MM.1S (cell line): ENCODE data around the gene RBMS3.

ENCODE experiments used
- DNase-seq: peaks from one replicate; pipeline ENCODE4 v3.0.0-alpha.2; 2015
- H2AFZ ChIP-seq: fragments of 300-600 bp; sonication (generic); 2 replicates; pipeline ENCODE4 v1.6.0; 2016; ENCODE audit warnings: antibody characterized with exemption, low read length
- H3F3A ChIP-seq: fragments of 300-600 bp; sonication (generic); 2 replicates; pipeline ENCODE4 v1.6.1; 2016; ENCODE audit warnings: mild to moderate bottlenecking, antibody characterized with exemption, low read length, moderate library complexity, mixed read lengths; ENCODE audit not compliant: insufficient read depth
- H3K27ac ChIP-seq: fragments of 300-600 bp; sonication (generic); 2 replicates; pipeline ENCODE4 v1.5.1; 2016; ENCODE audit warnings: mild to moderate bottlenecking, low read length
- H3K27me3 ChIP-seq: fragments of 300-600 bp; sonication (generic); replicated peaks from 2 replicates; pipeline ENCODE4 v1.6.0; 2016; ENCODE audit warnings: low read length; ENCODE audit not compliant: insufficient read depth
- H3K36me3 ChIP-seq: fragments of 300-600 bp; sonication (generic); replicated peaks from 2 replicates; pipeline ENCODE4 v1.6.1; 2016; ENCODE audit warnings: mild to moderate bottlenecking, low read length, mixed read lengths; ENCODE audit not compliant: insufficient read depth
- H3K4me1 ChIP-seq: fragments of 300-600 bp; sonication (generic); 2 replicates; pipeline ENCODE4 v1.6.1; 2016; ENCODE audit warnings: low read length, mixed read lengths
- H3K4me2 ChIP-seq: fragments of 300-600 bp; sonication (generic); 2 replicates; pipeline ENCODE4 v1.6.0; 2016; ENCODE audit warnings: low read depth, low read length
- H3K4me3 ChIP-seq: fragments of 300-600 bp; sonication (generic); 2 replicates; pipeline ENCODE4 v1.5.1; 2016; ENCODE audit warnings: low read length, mixed read lengths
- H3K79me2 ChIP-seq: fragments of 300-600 bp; sonication (generic); 2 replicates; pipeline ENCODE4 v1.6.1; 2016; ENCODE audit warnings: mixed run types, low read length, mixed read lengths
- H3K9ac ChIP-seq: fragments of 300-600 bp; sonication (generic); 2 replicates; pipeline ENCODE4 v1.6.1; 2016; ENCODE audit warnings: low read length, mixed read lengths
- H3K9me2 ChIP-seq: fragments of 300-600 bp; sonication (generic); replicated peaks from 2 replicates; pipeline ENCODE4 v1.6.1; 2016; ENCODE audit warnings: mild to moderate bottlenecking, low read length, mixed read lengths; ENCODE audit not compliant: insufficient read depth
- H3K9me3 ChIP-seq: fragments of 300-600 bp; sonication (generic); replicated peaks from 2 replicates; pipeline ENCODE4 v1.6.1; 2016; ENCODE audit warnings: mild to moderate bottlenecking, low read length, mixed read lengths; ENCODE audit not compliant: insufficient read depth
- H4K20me1 ChIP-seq: fragments of 300-600 bp; sonication (generic); 2 replicates; pipeline ENCODE4 v1.6.1; 2016; ENCODE audit warnings: mild to moderate bottlenecking, low read length, moderate library complexity, mixed read lengths; ENCODE audit not compliant: insufficient read depth
- EZH2 ChIP-seq: fragments of 300-600 bp; sonication (generic); optimal IDR thresholded peaks from 2 replicates; pipeline ENCODE3; 2017; ENCODE audit warnings: low read depth, mild to moderate bottlenecking, antibody characterized with exemption, low read length, mixed read lengths
- EZH2phosphoT487 ChIP-seq: fragments of 300-600 bp; sonication (generic); IDR thresholded peaks from 2 replicates; pipeline ENCODE4 v1.6.1; 2018; ENCODE audit warnings: antibody characterized with exemption, low read length
- TF ChIP-seq, protein P1 (sequence below): fragments of 300-600 bp; sonication (generic); IDR thresholded peaks from 2 replicates; pipeline ENCODE4 v1.5.1; 2016; ENCODE audit warnings: antibody characterized with exemption, low read length, mixed read lengths

The RBMS3 gene

DNA sequence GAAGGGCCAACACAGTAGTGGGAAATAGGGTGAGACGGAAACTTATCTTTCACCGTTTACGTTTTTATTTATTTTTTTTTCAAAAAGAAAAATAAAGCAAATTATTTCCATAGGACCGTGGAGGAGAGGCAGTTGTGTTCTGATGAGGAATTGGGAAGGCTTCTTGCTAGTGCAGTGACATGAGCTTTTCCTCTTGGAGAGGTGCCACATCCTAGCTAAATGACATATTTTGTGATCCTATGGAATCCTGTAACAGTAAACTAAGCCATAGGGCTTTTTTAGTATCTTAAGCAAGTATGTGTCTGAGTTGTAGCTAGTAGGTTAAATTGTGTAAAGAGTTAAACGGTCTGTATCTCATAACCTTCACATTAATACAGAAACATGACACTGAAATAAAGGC, 609.9 kb downstream of the RBMS3 start:
- H3K27ac ChIP-seq = no peak overlapping the region

DNA sequence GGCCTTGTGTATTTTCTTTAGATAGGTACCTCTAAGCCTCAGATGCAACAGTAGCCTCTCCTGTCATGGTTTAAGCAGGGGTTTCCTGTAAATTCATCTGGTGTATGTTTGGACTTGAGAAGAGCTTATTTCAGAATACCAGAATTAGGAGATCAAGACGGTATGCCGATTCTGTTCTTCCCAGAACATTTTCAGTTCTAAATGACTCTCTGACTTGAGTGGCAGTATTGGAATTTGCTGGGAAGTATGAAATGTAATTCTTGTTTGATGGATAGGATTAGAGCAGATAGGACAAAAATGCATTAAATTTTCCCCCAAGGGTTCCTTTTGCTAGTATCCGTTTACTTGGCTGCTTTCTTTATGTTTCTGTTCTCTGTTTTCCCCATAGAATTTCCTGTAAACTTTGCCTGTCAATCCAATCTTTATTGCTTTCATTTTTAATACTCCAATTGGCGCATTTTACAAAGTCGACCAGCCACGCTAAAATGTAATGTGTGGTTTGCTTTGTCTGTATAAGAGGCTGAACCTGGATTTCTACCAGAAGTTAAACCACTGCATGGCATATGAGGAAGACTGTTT, 612.2 kb downstream of the RBMS3 start:
- no peak for TF ChIP-seq EZH2phosphoT487
- TF ChIP-seq, protein P1, sequence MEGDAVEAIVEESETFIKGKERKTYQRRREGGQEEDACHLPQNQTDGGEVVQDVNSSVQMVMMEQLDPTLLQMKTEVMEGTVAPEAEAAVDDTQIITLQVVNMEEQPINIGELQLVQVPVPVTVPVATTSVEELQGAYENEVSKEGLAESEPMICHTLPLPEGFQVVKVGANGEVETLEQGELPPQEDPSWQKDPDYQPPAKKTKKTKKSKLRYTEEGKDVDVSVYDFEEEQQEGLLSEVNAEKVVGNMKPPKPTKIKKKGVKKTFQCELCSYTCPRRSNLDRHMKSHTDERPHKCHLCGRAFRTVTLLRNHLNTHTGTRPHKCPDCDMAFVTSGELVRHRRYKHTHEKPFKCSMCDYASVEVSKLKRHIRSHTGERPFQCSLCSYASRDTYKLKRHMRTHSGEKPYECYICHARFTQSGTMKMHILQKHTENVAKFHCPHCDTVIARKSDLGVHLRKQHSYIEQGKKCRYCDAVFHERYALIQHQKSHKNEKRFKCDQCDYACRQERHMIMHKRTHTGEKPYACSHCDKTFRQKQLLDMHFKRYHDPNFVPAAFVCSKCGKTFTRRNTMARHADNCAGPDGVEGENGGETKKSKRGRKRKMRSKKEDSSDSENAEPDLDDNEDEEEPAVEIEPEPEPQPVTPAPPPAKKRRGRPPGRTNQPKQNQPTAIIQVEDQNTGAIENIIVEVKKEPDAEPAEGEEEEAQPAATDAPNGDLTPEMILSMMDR = no peak
- no peak for TF ChIP-seq EZH2

More for the DNA sequence above, 609.9 kb downstream of the RBMS3 start:
- no peak overlapping the region for H3K4me3 ChIP-seq
- H3K79me2 ChIP-seq = no peaks in the 10 kb centered on the region
- no peaks in the 10 kb centered on the region for H3K9me2 ChIP-seq
- no peak overlapping the region for H3K9ac ChIP-seq
- H3K27me3 ChIP-seq = no peaks in the 10 kb centered on the region
- TF ChIP-seq EZH2 = no peak
- TF ChIP-seq, protein P1 = no peak
- no peak for TF ChIP-seq EZH2phosphoT487
- no peaks in the 10 kb centered on the region for H3K9me3 ChIP-seq
- H3K36me3 ChIP-seq = no peaks in the 10 kb centered on the region
- H3K4me2 ChIP-seq = no peak overlapping the region
- no peak for DNase-seq
- no peaks in the 10 kb centered on the region for H3K4me1 ChIP-seq
- H4K20me1 ChIP-seq = no peaks in the 10 kb centered on the region
- H2AFZ ChIP-seq = no peak overlapping the region
- no peaks in the 10 kb centered on the region for H3F3A ChIP-seq

GRCh38 chr3:29896856-29897255, 616.0 kb downstream of the RBMS3 start:
- Histone ChIP-seq H2AFZ (no peak overlapping the region), H3K27me3 (no peaks in the 10 kb centered on the region), H3K27ac (no peak overlapping the region), H3K4me3 (no peak overlapping the region), H4K20me1 (no peaks in the 10 kb centered on the region), H3K4me1 (no peaks in the 10 kb centered on the region), H3K9me3 (no peaks in the 10 kb centered on the region), H3K4me2 (no peak overlapping the region), H3F3A (no peaks in the 10 kb centered on the region), H3K36me3 (no peaks in the 10 kb centered on the region), H3K9ac (no peak overlapping the region), H3K79me2 (no peaks in the 10 kb centered on the region), H3K9me2 (no peaks in the 10 kb centered on the region)
- TF ChIP-seq EZH2 (no peak), EZH2phosphoT487 (no peak)
- TF ChIP-seq, protein P1 = no peak
- no peak for DNase-seq

More for the DNA sequence above, 612.2 kb downstream of the RBMS3 start:
- H3F3A ChIP-seq = no peaks in the 10 kb centered on the region
- no peak overlapping the region for H3K4me2 ChIP-seq
- no peaks in the 10 kb centered on the region for H3K27me3 ChIP-seq
- no peaks in the 10 kb centered on the region for H3K79me2 ChIP-seq
- H4K20me1 ChIP-seq = no peaks in the 10 kb centered on the region
- no peak overlapping the region for H2AFZ ChIP-seq
- H3K4me3 ChIP-seq = no peak overlapping the region
- no peak overlapping the region for H3K9ac ChIP-seq
- H3K4me1 ChIP-seq = no peaks in the 10 kb centered on the region
- H3K9me2 ChIP-seq = no peaks in the 10 kb centered on the region
- no peaks in the 10 kb centered on the region for H3K9me3 ChIP-seq
- H3K27ac ChIP-seq = no peak overlapping the region
- no peak for DNase-seq
- H3K36me3 ChIP-seq = no peaks in the 10 kb centered on the region
